ENCODE measurements around the gene IMMP2L. TPM values are rescaled to one million over a fixed set of nuclear protein-coding genes. Genes with fewer than 3 reads are reported as not detected.

The IMMP2L gene
- 6.9 TPM in 2 replicates for total RNA-seq

DNA sequence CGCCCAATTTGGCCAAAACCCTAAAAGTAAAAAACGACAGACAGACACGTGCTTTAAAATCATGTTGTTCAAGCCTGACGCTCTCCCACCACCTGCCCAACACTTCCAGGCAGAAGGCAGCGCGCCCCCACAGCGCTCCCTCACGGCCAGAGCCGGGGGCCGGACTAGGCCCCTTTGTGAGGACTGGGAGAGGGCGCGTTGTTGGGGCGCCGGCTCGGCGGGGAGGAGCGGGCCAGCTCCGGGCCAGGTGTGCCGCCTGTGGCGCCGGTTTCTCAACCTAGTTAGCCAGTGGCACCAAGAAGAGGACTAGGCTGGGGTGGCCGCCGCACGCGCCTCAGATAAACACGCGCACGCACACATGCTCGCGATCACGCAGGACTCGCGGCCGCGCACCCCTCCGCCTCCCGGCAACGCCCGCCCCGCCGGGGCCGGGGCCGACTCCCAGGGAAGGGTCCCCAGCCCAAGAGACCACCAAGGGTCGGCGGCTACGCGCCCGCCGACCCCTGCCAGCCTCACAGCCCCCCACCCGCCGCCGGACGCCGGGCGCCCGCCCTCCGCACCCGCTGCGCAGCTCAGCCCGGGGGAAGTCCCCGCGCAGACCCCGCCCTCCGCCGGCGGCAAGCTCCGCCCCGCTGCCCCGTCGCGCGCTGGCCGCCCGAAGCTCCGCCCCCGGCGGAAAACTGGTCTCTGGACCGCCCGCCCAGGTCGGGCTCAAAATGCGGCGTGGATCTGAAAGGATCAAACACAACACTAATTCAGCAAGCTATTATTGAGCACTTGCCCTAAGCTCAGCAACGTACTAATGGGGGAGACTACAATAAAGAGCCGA, at the start of gene IMMP2L:
TSS of gene IMMP2L (minus strand) at position 589 of the 829 bp plus-strand sequence.

DNA sequence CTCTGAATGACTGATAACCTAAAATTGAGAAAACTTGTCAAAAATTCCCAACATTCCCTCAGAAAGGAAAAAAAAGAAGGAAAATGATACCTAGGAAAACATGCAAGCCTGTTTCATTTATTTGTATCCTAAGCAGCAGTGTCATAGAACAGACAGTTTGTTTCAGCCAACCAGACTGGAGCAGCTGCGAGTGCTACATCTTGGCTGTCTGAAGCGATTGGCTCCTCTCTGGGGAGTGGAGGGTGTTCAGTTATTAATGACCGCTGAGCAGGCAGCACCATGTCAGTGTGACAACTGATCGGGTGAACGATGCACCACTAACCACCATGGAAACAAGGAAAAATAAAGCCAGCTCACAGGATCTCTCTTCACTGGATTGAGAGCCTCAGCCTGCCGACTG, 471.4 kb downstream of the IMMP2L start, which contains the start of gene LRRN3:
TSS of gene LRRN3 (plus strand) at position 282 of the 400 bp plus-strand sequence. CDS start 31,646 bp downstream, outside the sequence.

Small RNA genes lying within 50 kb of the gene (small RNA-seq; reads per million reads assigned to genes)
- gene AC003989.2: not detected

Measured in vein endothelial cell (primary cell).